NCI-H2196 (cell line): ENCODE data around the gene NR2E1.

ENCODE experiments used
- DNase-seq: peaks from one replicate; lab custom pipeline; 2025; ENCODE audit not compliant: unreplicated experiment; lab: John Stamatoyannopoulos, UW

Gene NR2E1

DNA sequence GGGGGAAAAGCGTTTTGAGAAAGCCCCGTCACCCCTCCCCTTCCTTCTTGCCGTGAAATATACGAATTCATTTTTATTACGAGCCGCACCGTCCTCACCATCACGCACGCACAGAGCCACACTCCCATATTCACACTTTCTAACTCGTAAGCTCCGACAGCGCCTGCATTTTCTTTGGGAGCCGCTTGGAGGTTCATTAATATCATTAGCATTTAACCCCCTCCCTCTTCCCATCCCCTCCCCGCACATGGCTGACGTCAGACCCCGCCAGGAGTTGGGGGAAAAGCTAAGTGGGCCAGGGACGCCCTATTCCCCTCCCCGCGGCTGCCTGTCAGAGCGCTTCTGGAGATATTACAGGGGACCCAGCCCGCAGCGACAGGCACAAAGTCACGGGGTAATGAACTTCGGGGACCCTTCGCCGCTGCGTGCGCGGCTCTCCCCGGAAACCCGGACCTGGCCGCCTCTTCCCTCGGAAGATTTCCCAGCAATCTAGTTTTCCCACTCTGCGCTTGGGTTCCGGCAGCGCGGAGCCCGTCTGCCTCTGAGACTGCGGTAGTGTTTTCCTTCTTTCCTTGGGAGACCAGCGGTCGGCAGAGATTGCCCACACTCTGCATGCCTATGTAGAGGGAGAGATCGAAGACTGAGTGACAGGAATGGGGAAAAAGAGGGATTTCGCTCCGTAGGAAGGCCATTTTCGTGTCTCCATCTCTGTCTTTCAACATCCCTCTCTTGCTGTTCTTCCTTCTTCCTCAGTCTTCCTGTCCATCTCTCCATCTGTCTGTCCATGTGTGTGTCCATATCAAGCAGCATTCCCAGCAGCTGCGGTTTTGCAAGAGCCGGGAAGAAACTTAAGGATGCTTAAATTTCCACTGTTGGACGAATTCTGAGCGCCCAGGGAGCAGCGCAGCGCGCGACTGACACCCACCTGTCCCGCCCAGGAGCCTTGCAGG is at the start of gene NR2E1:
TSS of gene NR2E1 (plus strand) at position 309 of the 950 bp plus-strand sequence. CDS start 744 bp downstream, outside the sequence.
- DNase-seq: no peak

DNA sequence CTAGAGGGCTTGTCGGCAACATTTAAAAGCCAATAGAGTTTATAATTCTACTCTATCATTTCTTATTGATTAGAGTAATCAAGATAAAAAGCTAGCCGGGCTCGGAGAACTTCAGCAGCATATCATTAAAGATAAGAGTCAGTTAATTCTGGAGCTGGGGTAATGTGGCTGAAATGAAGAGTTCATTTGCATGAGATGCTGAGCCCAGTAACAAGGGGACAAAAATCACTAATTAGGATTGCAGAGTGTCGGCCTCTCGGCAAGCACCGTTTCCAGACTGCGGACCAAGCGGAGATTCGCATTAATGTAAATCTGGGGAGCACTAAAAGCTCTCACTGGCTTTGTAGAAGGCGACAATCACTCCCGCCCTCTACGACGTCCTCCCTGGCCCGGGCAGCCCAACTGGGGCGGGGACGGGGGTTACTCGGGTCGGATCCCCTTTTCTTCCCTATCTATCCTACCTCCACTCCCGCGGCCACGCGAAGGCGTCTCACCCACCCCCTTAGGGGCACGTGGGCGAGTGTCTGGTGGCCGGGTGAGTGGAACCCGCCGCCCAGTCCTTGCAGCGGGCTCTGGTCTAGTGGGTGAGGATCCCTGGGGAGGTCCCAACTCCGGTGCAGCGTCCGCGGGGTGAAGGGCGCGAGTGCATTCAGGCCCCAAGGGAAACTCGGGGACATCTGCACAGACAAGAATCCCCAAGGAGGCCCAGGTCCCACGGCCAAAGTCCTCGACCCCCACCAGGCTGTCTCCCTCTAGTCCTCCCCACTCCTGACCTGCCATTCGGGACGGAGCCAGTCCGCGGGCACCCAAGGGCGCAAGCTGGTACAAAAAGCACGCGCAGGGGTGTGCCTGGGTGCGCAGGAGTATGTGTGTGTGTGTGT is 49.0 kb upstream of the NR2E1 start:
- DNase-seq: no peak

- DNase-seq: peak; percentile 32
These were observed 48.1 kb upstream of the NR2E1 start for GRCh38 chr6:108117427-108118358.

- DNase-seq: no peak
These were observed 47.5 kb upstream of the NR2E1 start for GRCh38 chr6:108118359-108118724.

- no peak for DNase-seq
These were observed 46.7 kb upstream of the NR2E1 start for GRCh38 chr6:108118810-108119768.

- DNase-seq: no peak
These were observed 46.1 kb upstream of the NR2E1 start for GRCh38 chr6:108119769-108120141.

- DNase-seq: no peak
These were observed 45.5 kb upstream of the NR2E1 start for GRCh38 chr6:108120311-108120710.

GRCh38 chr6:108121612-108122011 is 44.2 kb upstream of the NR2E1 start:
- DNase-seq: no peak

DNA sequence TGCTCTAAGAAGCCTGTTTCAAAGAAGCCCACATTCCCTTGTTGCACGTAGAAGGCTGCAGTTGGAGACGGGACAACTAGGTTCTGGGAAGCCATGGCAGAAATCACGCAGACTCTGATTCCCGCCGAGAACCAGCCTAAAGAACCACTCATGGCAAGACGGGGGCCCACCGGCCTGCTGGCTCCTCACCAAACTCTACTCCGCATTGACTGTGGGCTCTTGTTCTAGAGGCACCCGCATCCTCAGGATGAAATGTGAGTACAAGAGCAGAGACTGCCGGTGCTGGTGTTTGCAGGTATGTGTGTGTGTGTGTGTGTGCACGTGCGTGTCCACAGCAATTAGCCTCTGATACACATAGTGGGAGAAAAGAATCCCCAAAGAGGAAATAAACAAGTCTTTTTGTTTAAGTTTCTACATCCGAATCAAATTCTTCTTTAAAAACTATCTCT is 42.3 kb upstream of the NR2E1 start:
- no peak for DNase-seq

DNA sequence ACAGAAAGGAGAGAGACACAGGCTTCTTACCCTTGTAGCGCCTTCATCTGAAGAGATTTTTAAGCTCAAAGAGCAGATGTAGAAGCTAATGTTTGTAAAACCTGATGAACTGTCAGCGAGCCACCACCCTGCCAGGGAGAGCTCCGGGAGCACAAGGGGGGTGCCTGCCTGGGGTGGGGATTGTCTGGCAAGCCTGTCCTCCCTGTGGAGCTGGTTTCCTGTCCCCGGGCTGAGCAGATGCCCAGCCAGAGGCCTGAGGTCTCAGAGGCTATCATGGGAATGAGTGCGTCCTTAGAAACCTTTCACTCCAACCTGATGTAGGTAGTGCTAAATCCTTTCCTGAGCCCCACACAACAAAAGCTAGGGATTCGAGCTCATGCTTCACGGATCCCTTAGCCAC is 41.9 kb upstream of the NR2E1 start:
- DNase-seq: no peak

GRCh38 chr6:108127056-108127455 is 38.8 kb upstream of the NR2E1 start:
- DNase-seq: no peak

DNA sequence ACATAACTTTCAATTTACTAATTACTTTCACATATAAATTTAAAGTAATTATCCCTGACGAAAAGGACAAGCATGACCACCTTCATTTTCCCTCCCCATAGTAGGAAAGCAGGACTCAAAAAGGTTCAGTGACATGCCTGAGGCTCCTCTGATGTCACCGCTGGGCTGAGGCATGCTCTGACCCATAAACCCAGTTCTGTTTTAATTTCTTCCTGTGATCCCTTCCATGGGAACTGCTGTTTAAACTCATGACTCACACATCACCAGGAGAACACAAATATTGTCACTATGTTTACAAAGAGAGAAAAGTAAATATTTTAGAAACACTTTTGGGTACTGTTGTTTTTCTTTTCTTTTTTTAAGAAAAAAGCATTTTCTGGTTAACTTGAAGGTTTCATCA is 38.0 kb upstream of the NR2E1 start:
- DNase-seq: peak; percentile 25

GRCh38 chr6:108130262-108130661 is 35.6 kb upstream of the NR2E1 start:
- DNase-seq: no peak

GRCh38 chr6:108132863-108133262 is 33.0 kb upstream of the NR2E1 start:
- no peak for DNase-seq

- peak; percentile 66 for DNase-seq
These were observed 32.1 kb upstream of the NR2E1 start for GRCh38 chr6:108133594-108134179.

- DNase-seq: no peak
These were observed 31.4 kb upstream of the NR2E1 start for GRCh38 chr6:108134213-108134970.

DNA sequence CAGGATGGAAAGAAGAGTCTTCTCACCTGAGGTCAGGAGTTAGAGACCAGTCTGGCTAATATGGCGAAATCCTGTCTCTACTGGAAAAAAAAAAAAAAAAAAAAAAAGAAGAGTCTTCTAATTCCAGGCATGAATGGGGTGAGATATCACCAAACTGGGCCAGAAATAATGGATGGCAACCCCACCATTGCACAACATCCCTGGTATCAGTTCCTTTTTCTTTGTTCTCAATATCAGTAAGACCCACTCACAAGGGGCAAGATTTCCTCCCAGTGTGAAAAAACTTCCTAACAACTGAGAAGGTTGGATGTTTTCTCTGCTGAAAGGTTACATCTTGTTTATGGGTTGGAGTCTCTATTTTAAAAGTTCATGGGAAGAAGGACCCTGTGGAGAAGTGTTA is 23.6 kb upstream of the NR2E1 start:
- DNase-seq: no peak

- no peak for DNase-seq
These were observed 20.2 kb upstream of the NR2E1 start for GRCh38 chr6:108145639-108146038.
